C4-2B (cell line): ENCODE results near the gene SH3BGRL2.
"Not testable (repeated sequence)": the region's sequence is repeated elsewhere in the genome, so short reads cannot be mapped to it uniquely, and the experiment has no call there.

ENCODE experiments used
- H3K27ac ChIP-seq: fragments of 450-650 bp; 2 replicates; pipeline ENCODE4 v1.5.1; 2017
- CTCF ChIP-seq: fragments of 450-650 bp; conservative IDR thresholded peaks from 2 replicates; pipeline ENCODE4 v1.5.1; 2017; ENCODE audit warnings: mild to moderate bottlenecking
- ZFX ChIP-seq: fragments of 450-650 bp; IDR thresholded peaks from 2 replicates; pipeline ENCODE4 v1.6.1; 2017

The SH3BGRL2 gene

GRCh38 chr6:79671600-79672266 is 40.6 kb downstream of the SH3BGRL2 start:
- H3K27ac ChIP-seq, result no peak overlapping the region
- TF ChIP-seq CTCF (no peak), ZFX (no peak)

- TF ChIP-seq CTCF (peak; percentile 68), ZFX (no peak)
- no peak overlapping the region for H3K27ac ChIP-seq
Measured at GRCh38 chr6:79672631-79673111, 41.5 kb downstream of the SH3BGRL2 start.

GRCh38 chr6:79673947-79674346 is 42.8 kb downstream of the SH3BGRL2 start:
- H3K27ac ChIP-seq, result no peak overlapping the region
- TF ChIP-seq CTCF, result no peak
- TF ChIP-seq ZFX, result no peak

GRCh38 chr6:79676785-79677736 is 45.9 kb downstream of the SH3BGRL2 start:
- no peak overlapping the region for H3K27ac ChIP-seq
- TF ChIP-seq CTCF, result no peak
- TF ChIP-seq ZFX, result no peak

GRCh38 chr6:79682682-79683081 is 51.6 kb downstream of the SH3BGRL2 start:
- H3K27ac ChIP-seq, result not testable (repeated sequence)

- H3K27ac ChIP-seq, result no peak overlapping the region
- TF ChIP-seq CTCF (no peak), ZFX (no peak)
Measured at GRCh38 chr6:79684876-79685275, 53.7 kb downstream of the SH3BGRL2 start.

GRCh38 chr6:79686707-79687309 is 55.7 kb downstream of the SH3BGRL2 start:
- no peak overlapping the region for H3K27ac ChIP-seq
- no peak for TF ChIP-seq ZFX
- TF ChIP-seq CTCF, result no peak
